Measurements from ENCODE around the gene PRDM1.

PRDM1 gene

DNA sequence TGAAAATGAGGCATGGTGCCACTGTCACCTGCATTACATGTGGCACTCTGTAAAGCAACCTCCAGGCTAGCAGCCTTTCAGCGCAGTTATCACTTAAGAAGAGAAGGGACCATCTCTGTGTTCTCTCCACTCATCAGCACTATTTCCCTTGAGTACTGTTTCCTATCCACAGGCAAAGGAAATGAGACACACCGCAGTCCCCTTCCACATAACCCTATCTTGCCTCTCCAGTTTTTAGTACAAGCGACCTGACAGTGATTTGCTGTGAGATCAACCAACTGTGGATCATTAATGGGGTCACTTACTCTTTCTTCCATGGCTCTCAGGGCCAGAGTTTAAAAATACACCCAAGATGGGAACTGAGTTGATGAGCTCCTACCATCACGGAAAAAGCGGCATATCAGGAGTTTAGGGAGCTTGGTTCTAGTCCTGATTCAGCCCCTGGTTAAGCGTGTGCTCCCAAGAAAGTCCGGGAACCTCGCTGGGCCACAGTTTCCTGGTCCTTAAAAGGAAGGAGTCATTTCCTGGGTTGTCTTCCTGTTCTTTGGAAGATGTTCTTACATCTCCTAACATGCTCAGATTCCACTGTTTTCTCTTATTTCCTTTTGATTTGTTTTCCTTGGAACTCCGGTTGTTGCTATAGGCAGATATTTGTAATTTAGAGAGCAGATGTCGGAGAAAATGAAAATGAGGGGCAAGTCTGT is 27.3 kb downstream of the PRDM1 start:
- Histone ChIP-seq H3K4me3 (ENCODE audit: low read depth, low read length) (no peak overlapping the region), H3K4me1 (ENCODE audit: control insufficient read depth, insufficient read depth, low read length) (peaks cover 9% of the 10 kb centered on the region), H3K9me3 (ENCODE audit: control insufficient read depth, insufficient read depth, low read depth, low read length) (no peaks in the 10 kb centered on the region), H3K27ac (ENCODE audit: extremely low read depth, low read depth, low read length) (no peak overlapping the region), H3K36me3 (ENCODE audit: control insufficient read depth in 2 of 2, insufficient read depth in 1 of 2, low read length in 2 of 2) (no peaks in the 10 kb centered on the region)
- TF ChIP-seq GLIS1 (tag by site-specific recombination; IDR thresholded peaks at IDR 0.05), result no peak
- no peak for TF ChIP-seq ZNF366 (tag by site-specific recombination; conservative IDR thresholded peaks at IDR 0.05)
- TF ChIP-seq ZNF777 (tag by site-specific recombination; IDR thresholded peaks at IDR 0.05; ENCODE audit: borderline replicate concordance), result no peak
- no peak for TF ChIP-seq SP7 (tag by site-specific recombination; IDR thresholded peaks at IDR 0.05)
- TF ChIP-seq, protein P1, sequence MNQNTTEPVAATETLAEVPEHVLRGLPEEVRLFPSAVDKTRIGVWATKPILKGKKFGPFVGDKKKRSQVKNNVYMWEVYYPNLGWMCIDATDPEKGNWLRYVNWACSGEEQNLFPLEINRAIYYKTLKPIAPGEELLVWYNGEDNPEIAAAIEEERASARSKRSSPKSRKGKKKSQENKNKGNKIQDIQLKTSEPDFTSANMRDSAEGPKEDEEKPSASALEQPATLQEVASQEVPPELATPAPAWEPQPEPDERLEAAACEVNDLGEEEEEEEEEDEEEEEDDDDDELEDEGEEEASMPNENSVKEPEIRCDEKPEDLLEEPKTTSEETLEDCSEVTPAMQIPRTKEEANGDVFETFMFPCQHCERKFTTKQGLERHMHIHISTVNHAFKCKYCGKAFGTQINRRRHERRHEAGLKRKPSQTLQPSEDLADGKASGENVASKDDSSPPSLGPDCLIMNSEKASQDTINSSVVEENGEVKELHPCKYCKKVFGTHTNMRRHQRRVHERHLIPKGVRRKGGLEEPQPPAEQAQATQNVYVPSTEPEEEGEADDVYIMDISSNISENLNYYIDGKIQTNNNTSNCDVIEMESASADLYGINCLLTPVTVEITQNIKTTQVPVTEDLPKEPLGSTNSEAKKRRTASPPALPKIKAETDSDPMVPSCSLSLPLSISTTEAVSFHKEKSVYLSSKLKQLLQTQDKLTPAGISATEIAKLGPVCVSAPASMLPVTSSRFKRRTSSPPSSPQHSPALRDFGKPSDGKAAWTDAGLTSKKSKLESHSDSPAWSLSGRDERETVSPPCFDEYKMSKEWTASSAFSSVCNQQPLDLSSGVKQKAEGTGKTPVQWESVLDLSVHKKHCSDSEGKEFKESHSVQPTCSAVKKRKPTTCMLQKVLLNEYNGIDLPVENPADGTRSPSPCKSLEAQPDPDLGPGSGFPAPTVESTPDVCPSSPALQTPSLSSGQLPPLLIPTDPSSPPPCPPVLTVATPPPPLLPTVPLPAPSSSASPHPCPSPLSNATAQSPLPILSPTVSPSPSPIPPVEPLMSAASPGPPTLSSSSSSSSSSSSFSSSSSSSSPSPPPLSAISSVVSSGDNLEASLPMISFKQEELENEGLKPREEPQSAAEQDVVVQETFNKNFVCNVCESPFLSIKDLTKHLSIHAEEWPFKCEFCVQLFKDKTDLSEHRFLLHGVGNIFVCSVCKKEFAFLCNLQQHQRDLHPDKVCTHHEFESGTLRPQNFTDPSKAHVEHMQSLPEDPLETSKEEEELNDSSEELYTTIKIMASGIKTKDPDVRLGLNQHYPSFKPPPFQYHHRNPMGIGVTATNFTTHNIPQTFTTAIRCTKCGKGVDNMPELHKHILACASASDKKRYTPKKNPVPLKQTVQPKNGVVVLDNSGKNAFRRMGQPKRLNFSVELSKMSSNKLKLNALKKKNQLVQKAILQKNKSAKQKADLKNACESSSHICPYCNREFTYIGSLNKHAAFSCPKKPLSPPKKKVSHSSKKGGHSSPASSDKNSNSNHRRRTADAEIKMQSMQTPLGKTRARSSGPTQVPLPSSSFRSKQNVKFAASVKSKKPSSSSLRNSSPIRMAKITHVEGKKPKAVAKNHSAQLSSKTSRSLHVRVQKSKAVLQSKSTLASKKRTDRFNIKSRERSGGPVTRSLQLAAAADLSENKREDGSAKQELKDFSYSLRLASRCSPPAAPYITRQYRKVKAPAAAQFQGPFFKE (tag by site-specific recombination; IDR thresholded peaks at IDR 0.05; ENCODE audit: borderline replicate concordance), result no peak
- TF ChIP-seq ZNF571 (tag by site-specific recombination; IDR thresholded peaks at IDR 0.05), result no peak
- TF ChIP-seq, protein P2, sequence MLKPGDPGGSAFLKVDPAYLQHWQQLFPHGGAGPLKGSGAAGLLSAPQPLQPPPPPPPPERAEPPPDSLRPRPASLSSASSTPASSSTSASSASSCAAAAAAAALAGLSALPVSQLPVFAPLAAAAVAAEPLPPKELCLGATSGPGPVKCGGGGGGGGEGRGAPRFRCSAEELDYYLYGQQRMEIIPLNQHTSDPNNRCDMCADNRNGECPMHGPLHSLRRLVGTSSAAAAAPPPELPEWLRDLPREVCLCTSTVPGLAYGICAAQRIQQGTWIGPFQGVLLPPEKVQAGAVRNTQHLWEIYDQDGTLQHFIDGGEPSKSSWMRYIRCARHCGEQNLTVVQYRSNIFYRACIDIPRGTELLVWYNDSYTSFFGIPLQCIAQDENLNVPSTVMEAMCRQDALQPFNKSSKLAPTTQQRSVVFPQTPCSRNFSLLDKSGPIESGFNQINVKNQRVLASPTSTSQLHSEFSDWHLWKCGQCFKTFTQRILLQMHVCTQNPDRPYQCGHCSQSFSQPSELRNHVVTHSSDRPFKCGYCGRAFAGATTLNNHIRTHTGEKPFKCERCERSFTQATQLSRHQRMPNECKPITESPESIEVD (tag by site-specific recombination; IDR thresholded peaks at IDR 0.05), result no peak
- TF ChIP-seq ZNF626 (tag by site-specific recombination; IDR thresholded peaks at IDR 0.05), result no peak
- TF ChIP-seq, protein P3, sequence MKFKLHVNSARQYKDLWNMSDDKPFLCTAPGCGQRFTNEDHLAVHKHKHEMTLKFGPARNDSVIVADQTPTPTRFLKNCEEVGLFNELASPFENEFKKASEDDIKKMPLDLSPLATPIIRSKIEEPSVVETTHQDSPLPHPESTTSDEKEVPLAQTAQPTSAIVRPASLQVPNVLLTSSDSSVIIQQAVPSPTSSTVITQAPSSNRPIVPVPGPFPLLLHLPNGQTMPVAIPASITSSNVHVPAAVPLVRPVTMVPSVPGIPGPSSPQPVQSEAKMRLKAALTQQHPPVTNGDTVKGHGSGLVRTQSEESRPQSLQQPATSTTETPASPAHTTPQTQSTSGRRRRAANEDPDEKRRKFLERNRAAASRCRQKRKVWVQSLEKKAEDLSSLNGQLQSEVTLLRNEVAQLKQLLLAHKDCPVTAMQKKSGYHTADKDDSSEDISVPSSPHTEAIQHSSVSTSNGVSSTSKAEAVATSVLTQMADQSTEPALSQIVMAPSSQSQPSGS (tag by site-specific recombination; IDR thresholded peaks at IDR 0.05; ENCODE audit: low read depth), result no peak
- TF ChIP-seq REPIN1 (tag by site-specific recombination; IDR thresholded peaks at IDR 0.05; ENCODE audit: low read depth), result no peak
- no peak for TF ChIP-seq ZNF677 (tag by site-specific recombination; IDR thresholded peaks at IDR 0.05)
- TF ChIP-seq ZNF558 (tag by site-specific recombination; IDR thresholded peaks at IDR 0.05), result no peak
- no peak for TF ChIP-seq GFI1B (tag by site-specific recombination; IDR thresholded peaks at IDR 0.05)
- TF ChIP-seq, protein P4, sequence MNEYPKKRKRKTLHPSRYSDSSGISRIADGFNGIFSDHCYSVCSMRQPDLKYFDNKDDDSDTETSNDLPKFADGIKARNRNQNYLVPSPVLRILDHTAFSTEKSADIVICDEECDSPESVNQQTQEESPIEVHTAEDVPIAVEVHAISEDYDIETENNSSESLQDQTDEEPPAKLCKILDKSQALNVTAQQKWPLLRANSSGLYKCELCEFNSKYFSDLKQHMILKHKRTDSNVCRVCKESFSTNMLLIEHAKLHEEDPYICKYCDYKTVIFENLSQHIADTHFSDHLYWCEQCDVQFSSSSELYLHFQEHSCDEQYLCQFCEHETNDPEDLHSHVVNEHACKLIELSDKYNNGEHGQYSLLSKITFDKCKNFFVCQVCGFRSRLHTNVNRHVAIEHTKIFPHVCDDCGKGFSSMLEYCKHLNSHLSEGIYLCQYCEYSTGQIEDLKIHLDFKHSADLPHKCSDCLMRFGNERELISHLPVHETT (tag by site-specific recombination; IDR thresholded peaks at IDR 0.05), result no peak
- TF ChIP-seq ZNF645 (tag by site-specific recombination; IDR thresholded peaks at IDR 0.05), result no peak
- no peak for TF ChIP-seq ZNF24 (tag by site-specific recombination; IDR thresholded peaks at IDR 0.05)
- TF ChIP-seq ZNF404 (tag by site-specific recombination; IDR thresholded peaks at IDR 0.05), result no peak
- no peak for TF ChIP-seq ZNF449 (tag by site-specific recombination; IDR thresholded peaks at IDR 0.05)
- TF ChIP-seq ZNF791 (tag by site-specific recombination; IDR thresholded peaks at IDR 0.05), result no peak
- no peak for TF ChIP-seq ZNF138 (tag by site-specific recombination; IDR thresholded peaks at IDR 0.05; ENCODE audit: borderline replicate concordance)
- POLR2A ChIA-PET, result no interaction called here
- CTCF ChIA-PET, result interaction anchor here (0.7 kb wide), 1 partner anchor 10 kb away, joined by 3 read pairs; no protein-coding TSS in a partner anchor
